Measurements from ENCODE around the gene C2CD3. TPM values are rescaled to one million over a fixed set of nuclear protein-coding genes. Genes with fewer than 3 reads are reported as not detected.

Gene C2CD3
- total RNA-seq, 1 experiment from 2014 or later = 28.4 TPM

DNA sequence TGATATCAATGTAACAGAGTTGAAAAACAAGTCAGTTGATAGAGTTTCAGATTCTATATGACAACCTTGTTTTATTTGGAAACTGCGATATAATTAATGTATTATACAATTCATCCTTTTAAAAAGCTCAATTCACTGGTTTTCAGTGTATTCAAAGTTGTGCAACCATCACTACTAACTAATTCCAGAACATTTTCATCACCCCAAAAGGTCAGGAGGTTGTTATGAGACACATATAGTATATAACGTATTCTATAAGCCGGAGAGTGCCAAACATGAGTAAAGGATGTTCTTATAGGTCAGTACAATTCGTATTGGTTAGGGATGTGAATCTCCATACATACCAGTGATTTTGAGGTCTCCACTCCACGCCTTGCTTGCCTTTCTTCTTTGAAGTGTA, 121.8 kb downstream of the C2CD3 start:
- in situ Hi-C loops (cut with HindIII; ENCODE audit: low pct_unique_long_range_greater_than_20kb, low sequenced_read_pairs) = no loop called here
- no peak for DNase-seq (ENCODE audit: low read depth)

- in situ Hi-C loops (cut with HindIII; ENCODE audit: low pct_unique_long_range_greater_than_20kb, low sequenced_read_pairs) = no loop called here
- DNase-seq (ENCODE audit: low read depth) = no peak
These were observed 126.3 kb downstream of the C2CD3 start for GRCh38 chr11:74044538-74044937.

GRCh38 chr11:74043450-74043849, 127.4 kb downstream of the C2CD3 start:
- in situ Hi-C loops (cut with HindIII; ENCODE audit: low pct_unique_long_range_greater_than_20kb, low sequenced_read_pairs) = no loop called here
- no peak for DNase-seq (ENCODE audit: low read depth)

DNA sequence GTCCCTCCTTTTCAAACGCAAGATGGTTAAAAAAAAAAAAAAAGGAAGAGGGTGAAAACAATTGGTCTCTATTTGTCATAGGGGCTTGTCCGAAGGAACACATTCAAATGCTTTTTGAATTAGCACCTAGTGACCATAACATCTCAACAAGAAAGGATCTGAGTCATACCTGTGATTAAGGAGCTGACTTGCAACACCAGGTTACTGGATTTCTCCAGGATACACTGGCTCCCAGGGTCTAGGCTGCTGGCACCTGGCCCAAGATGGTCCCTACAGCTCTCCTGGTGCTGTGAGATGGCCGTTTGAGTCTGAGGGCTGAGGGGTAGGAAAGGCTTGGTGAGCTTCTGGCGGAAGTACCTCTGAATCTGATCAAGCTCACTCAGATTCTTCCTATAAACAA, 133.5 kb downstream of the C2CD3 start:
- DNase-seq (ENCODE audit: low read depth) = peak; percentile 15
- in situ Hi-C loops (cut with HindIII; ENCODE audit: low pct_unique_long_range_greater_than_20kb, low sequenced_read_pairs) = no loop called here

DNA sequence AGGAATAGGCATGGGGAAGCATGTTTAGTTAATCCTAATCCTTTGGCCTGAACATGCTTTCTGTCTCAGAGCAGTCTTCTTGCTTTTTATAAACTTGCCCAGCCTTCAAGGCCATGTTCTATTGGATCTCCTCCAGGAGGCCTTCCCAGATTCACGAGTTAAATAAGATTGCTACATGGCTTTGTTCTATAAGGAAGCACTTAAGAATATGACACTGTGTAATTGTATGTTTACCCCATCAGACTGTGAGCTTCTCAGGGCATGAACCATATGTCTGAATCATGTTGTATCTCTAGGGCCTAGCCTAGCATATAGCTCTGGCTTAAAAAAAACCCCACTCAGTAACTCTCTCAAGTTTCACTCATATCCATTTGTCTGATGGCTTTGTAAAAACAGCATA, 135.5 kb downstream of the C2CD3 start:
- in situ Hi-C loops (cut with HindIII; ENCODE audit: low pct_unique_long_range_greater_than_20kb, low sequenced_read_pairs) = no loop called here
- no peak for DNase-seq (ENCODE audit: low read depth)

GRCh38 chr11:74033046-74033445, 137.8 kb downstream of the C2CD3 start:
- in situ Hi-C loops (cut with HindIII; ENCODE audit: low pct_unique_long_range_greater_than_20kb, low sequenced_read_pairs) = no loop called here
- DNase-seq (ENCODE audit: low read depth) = no peak

DNA sequence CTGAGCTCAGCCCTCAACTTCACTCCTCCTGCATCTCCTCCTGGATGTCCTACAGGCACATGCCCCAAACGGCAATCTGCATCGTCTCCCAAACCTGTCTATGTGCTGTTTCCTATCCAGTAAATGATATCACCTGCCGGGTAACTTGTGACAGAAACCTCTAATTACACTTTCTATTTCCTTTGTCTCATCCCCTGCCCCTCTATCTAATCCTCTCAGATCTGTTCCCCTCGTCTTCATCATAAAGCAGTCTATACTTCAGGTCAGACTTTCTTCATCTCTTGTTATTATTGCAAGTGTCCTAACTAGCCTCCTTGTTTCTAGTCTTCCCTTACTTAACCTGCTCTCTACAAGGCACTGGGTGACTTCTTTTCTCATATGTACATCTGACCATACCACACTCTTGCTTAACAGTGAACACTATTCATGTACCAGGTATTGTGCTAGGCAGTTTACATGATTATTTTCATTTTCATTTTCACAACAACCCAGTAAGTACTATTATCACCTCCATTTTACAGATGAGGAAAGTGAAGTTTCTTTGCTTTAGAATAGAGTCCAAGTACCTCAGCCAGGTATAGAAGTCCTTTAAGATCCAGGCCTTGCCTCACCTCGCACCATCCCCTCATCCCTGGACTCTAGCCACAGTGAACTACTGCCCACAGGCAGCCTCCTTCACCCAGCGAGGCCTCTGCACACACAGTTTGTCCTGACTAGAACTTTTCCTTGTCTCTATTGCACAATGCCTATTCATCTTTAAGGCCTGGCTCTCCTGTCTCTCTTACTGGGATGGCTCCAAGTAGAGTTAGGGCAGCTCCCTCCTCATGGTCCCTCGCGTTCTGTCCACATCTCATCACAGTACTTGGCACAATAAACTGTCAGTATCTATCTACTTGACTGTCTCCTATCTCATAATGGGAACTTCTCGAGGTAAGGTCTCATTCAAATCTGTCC, 139.8 kb downstream of the C2CD3 start:
- DNase-seq (ENCODE audit: low read depth) = no peak
- in situ Hi-C loops (cut with HindIII; ENCODE audit: low pct_unique_long_range_greater_than_20kb, low sequenced_read_pairs) = no loop called here

DNA sequence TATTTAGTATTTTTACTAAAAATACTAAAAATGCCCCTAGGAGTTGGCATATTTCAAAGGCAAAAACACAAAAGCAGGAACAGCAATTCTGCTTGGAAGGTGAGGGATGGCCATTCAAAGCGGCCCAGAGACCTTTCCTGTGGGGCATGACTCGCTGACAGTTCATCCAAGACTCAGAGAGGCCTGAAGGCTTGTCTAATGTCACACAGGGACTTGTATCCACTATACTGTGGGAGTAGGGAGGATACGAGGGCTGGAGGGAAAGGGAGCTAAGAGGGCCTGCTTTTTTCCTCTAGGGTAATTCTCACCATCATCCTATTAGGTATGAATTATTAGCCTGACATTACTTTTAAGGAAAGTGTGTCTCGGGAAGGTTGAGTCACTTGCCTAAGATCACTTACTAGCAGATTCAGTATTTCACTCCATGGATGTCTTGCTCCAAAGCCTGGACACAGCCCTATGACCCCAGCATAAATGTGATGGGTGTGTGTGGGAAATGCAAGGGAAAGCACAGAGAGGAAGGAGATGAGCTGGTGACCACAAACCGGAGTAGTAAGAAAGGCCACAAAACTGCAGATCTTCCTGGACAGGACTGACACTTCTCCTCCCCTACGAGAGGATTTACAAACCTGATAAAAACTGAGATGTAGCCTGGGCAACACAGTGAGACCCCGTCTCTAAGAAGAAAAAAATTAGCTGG, 145.2 kb downstream of the C2CD3 start:
- in situ Hi-C loops (cut with HindIII; ENCODE audit: low pct_unique_long_range_greater_than_20kb, low sequenced_read_pairs) = no loop called here
- peak; percentile 37 for DNase-seq (ENCODE audit: low read depth)

- in situ Hi-C loops (cut with HindIII; ENCODE audit: low pct_unique_long_range_greater_than_20kb, low sequenced_read_pairs) = no loop called here
- no peak for DNase-seq (ENCODE audit: low read depth)
These were observed 146.4 kb downstream of the C2CD3 start for GRCh38 chr11:74024261-74025029.

DNA sequence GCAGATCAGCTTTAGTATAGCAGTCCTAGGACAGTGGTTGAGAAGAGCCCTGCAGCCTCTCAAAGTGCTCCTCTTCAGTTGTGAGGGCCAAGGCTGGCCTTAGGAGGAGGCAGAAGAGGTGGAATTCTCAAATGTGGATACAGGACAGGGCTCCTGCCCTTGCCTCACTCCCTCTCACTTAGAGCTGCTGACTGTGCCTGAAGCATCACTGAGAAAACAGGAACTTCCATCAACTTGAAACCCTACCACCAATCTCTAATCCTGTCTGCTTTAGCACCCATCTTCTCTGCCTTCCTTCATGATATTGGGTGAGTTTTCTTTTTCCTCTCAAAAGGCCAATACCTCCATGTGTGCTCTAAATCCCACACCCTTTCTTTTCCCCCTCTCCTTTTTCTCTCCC, 147.5 kb downstream of the C2CD3 start:
- in situ Hi-C loops (cut with HindIII; ENCODE audit: low pct_unique_long_range_greater_than_20kb, low sequenced_read_pairs) = no loop called here
- no peak for DNase-seq (ENCODE audit: low read depth)

- in situ Hi-C loops (cut with HindIII; ENCODE audit: low pct_unique_long_range_greater_than_20kb, low sequenced_read_pairs) = no loop called here
- no peak for DNase-seq (ENCODE audit: low read depth)
These were observed 148.3 kb downstream of the C2CD3 start for GRCh38 chr11:74022546-74022945.

- DNase-seq (ENCODE audit: low read depth) = no peak
- in situ Hi-C loops (cut with HindIII; ENCODE audit: low pct_unique_long_range_greater_than_20kb, low sequenced_read_pairs) = no loop called here
These were observed 148.8 kb downstream of the C2CD3 start for GRCh38 chr11:74021998-74022397.

- in situ Hi-C loops (cut with HindIII; ENCODE audit: low pct_unique_long_range_greater_than_20kb, low sequenced_read_pairs) = no loop called here
- no peak for DNase-seq (ENCODE audit: low read depth)
These were observed 150.3 kb downstream of the C2CD3 start for GRCh38 chr11:74020539-74020938.

GRCh38 chr11:74019860-74020259, 150.9 kb downstream of the C2CD3 start:
- in situ Hi-C loops (cut with HindIII; ENCODE audit: low pct_unique_long_range_greater_than_20kb, low sequenced_read_pairs) = no loop called here

GRCh38 chr11:74019104-74019738, 151.6 kb downstream of the C2CD3 start:
- no peak for DNase-seq (ENCODE audit: low read depth)
- in situ Hi-C loops (cut with HindIII; ENCODE audit: low pct_unique_long_range_greater_than_20kb, low sequenced_read_pairs) = no loop called here

More at GRCh38 chr11:74019860-74020259, 150.9 kb downstream of the C2CD3 start:
- no peak for DNase-seq (ENCODE audit: low read depth)

- in situ Hi-C loops (cut with HindIII; ENCODE audit: low pct_unique_long_range_greater_than_20kb, low sequenced_read_pairs) = no loop called here
- DNase-seq (ENCODE audit: low read depth) = peak; percentile 11
These were observed 152.3 kb downstream of the C2CD3 start for GRCh38 chr11:74018331-74019005.

DNA sequence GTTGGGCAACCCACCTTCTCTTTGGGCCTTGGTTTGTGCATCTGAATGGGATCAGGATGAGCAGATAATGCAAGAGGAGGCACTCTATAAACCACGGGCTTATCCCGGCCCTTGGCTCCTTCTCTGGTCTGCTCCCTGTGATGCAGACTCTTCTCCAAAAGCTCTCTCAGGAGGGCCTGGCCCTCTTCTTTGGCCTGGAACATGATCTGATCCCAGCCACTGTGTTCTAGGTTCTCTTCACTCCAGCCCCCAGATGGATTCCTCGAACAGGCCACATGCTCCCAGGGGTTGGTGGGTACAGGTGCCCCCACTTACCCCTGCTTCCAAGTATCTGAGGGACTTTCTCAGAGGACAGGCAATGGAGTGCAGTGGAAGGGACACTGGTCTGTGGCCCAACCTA, 153.2 kb downstream of the C2CD3 start:
- in situ Hi-C loops (cut with HindIII; ENCODE audit: low pct_unique_long_range_greater_than_20kb, low sequenced_read_pairs) = no loop called here
- no peak for DNase-seq (ENCODE audit: low read depth)

Data from Caki2 (cell line).